Astrocyte of the spinal cord (primary cell): ENCODE data around the gene PAX8.

Experiments used
- DNase-seq: peaks from one replicate; pipeline ENCODE4 v3.0.0; 2011; ENCODE audit warnings: low read depth, low spot score
- H3K4me3 ChIP-seq: 2 replicates; pipeline ENCODE4 v1.5.1; 2011; ENCODE audit warnings: low read depth, mild to moderate bottlenecking, low read length, moderate library complexity
- in situ Hi-C: cut with HindIII; loops from 2 replicates; pipeline ENCODE4 v1.10.0; 2017; ENCODE audit warnings: low sequenced_read_pairs
- TF ChIP-seq, protein P1 (sequence below): IDR thresholded peaks from 2 replicates; pipeline ENCODE4 v1.5.1; 2012; ENCODE audit warnings: low read depth, mild to moderate bottlenecking, low read length, inconsistent platforms

Gene PAX8

DNA sequence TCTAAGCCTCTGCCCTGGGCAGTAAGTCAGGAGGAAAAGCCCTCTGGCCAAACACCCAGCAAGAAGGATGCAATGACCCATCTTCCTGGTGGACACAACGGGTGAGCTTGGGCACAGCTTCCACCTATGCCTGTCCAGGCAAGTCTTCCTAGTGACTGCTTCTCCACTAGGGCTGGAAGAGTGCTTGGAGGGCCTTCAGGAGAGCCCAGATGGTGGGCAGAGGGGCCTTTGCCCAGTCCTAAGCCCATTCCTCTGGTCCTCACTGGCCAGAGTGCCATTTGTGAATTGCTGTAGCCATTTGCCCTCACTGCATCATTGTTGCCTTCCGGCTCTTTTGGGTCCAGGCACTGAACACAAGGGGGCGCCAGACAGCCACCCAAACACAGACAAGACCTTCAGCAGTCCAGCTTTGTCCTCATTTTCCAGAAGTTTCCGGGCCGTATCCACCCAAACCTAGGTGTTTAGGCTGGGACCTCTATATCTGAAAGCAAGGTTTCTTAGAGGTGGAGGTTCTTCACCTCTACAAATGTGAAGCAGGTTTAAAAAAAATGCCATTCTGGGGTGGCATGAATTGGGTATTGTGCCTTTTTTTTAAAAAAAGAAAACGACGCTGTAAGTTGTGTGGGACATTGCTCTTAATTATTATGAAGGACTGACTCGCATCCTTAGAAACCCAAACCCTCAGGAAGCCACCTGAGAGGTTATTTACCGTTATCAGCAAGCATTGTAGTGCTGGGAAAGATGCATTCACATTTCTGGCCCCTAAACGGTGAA, 29.5 kb downstream of the PAX8 start:
- TF ChIP-seq, protein P1, sequence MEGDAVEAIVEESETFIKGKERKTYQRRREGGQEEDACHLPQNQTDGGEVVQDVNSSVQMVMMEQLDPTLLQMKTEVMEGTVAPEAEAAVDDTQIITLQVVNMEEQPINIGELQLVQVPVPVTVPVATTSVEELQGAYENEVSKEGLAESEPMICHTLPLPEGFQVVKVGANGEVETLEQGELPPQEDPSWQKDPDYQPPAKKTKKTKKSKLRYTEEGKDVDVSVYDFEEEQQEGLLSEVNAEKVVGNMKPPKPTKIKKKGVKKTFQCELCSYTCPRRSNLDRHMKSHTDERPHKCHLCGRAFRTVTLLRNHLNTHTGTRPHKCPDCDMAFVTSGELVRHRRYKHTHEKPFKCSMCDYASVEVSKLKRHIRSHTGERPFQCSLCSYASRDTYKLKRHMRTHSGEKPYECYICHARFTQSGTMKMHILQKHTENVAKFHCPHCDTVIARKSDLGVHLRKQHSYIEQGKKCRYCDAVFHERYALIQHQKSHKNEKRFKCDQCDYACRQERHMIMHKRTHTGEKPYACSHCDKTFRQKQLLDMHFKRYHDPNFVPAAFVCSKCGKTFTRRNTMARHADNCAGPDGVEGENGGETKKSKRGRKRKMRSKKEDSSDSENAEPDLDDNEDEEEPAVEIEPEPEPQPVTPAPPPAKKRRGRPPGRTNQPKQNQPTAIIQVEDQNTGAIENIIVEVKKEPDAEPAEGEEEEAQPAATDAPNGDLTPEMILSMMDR: peak; percentile 93
- H3K4me3 ChIP-seq: no peak overlapping the region
- peak; percentile 82 for DNase-seq
- in situ Hi-C loops: no loop called here

DNA sequence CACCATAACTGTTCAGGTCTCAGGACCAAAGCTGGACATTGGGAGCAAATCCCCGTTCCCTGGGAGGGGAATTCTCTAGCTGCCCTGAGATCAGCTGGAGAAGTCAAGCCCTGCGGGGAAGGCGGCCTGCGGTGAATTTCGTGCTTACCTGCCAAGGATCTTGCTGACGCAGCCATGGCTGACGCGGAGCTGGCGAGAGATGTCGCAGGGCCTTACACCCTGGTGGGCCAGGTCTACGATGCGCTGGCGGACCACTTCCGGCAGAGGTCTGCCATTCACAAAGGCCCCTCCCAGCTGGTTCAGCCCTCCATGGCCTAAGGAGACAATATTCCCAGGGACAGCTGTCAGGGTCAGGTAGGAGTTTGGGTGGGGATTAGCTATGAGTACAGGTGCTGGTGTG, 32.1 kb downstream of the PAX8 start:
- TF ChIP-seq, protein P1: no peak
- H3K4me3 ChIP-seq: no peak overlapping the region
- DNase-seq: no peak
- in situ Hi-C loops: no loop called here

DNA sequence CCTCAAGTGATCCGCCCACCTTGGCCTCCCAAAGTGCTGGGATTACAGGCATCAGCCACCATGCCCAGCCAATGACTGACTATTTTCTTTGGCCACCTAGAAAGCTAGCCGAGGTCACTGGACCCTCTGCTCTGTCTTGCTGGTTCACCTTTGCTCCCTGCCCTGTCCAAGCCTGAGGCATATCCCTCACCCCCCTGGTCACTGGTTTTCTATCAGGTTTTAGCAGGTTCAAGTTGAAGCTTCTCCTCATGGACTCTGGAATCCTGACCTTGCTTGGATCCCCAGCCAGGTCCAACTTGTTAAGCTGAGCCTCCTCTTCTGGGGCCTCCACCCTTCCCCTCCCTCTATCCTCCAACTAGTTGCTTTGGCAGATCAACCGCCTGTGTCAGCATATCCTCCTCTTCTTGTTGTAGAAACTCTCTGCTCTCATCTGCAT, 33.4 kb downstream of the PAX8 start:
- in situ Hi-C loops: no loop called here
- H3K4me3 ChIP-seq: no peak overlapping the region
- TF ChIP-seq, protein P1: no peak
- DNase-seq: no peak

DNA sequence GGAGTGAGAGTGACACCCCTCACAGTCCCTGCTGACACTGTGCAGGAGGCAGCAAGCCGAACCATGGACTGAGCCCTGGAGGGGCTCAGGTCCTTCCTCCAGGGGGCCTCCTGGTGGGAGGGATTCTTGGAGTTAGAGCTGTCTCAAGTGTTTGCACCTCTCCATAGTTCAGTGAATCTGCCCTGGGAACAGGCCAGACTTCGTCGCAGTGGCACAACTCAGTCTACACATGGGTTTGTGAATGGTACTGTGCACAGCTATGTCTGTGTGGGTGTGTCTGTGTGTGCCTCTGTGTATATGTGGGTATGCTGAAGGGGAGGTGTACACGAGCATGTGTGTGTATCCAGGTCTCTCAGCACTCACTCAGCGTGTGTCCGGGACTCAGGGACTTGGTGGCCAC, 36.4 kb downstream of the PAX8 start:
- H3K4me3 ChIP-seq: no peak overlapping the region
- in situ Hi-C loops: no loop called here
- no peak for DNase-seq
- TF ChIP-seq, protein P1: no peak

DNA sequence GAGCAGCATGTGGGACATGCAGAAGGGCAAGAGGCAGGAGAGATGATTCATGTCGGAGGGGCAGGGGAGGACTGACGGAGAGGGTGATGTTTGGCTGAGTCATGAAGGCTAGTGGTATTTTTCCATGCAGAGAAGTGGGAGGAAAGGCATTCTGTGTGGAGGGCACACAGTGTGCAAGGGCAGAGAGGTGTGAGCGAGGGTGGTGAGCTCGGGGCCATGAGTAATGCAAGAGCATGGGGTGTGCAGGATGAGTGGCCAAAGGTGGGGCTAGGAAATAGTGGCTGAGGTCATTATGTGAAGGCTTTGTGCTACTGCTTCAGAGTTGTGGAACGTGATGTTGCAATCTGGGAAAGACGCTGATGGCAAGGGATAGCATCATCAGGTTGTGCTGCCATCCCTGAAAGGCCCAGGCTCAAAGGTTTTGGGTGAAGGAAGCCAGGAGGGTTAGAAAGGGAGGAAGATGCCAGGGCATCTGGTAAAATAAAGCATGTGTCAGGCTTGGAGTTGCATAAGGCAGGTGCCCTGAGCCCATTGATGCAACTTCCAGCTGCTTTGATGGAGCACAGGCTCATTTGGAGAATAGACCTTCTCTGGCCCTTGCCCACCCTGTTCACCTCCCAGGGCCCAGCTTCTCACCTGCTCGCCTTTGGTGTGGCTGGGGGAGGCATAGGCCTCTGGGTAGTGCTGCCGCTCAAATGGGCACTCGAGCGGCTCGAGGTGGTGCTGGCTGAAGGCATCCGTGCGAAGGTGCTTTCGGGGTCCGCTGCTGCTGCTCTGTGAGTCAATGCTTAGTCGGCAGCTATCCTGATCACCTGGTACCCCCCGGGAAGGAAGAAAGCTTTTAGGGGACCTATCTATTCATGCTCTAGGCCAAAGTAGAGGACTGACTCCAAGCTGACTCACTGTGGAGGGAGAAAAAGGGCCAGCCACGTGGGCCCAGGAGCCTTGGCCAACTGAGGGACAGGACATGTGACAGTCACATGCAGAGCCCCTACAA, 37.5 kb downstream of the PAX8 start:
- DNase-seq: peak; percentile 98
- H3K4me3 ChIP-seq: no peak overlapping the region
- in situ Hi-C loops: no loop called here
- TF ChIP-seq, protein P1: no peak

DNA sequence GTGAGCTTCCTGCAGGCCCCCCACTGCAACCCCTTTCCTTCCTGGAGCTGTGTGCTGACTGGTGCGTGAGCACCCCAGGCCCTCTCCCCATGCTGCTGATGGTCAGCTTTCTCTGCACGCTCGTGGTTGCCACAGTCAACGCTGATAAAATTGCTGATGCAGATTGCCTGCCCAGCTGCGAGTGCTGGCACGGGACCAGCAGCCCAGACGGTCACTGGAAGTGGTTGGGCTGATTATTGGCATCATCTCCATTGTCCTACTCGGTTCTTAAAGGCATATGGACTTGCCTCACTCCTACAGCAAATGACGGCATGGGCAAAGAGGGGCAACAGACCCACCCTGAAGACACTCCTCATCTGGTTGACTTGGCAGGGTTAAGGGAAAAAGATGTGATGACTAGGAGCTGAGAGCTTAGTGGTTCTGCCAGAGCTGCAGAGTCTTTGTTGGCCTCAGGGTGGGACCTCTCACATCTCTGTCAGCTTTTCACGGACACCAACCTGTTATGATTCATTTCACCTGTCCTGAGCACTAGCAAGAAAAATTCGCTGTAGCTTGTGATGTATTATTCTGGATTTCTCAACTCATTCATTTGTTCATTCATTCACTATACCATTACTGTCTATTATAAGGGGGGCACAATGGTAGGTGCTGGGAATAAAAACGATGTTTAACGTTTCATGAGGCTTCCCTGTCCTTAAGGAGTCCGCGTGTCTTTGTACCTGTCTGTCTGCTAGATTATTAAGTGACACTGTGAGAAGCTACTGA, 38.4 kb downstream of the PAX8 start:
- in situ Hi-C loops: no loop called here
- no peak overlapping the region for H3K4me3 ChIP-seq
- DNase-seq: peak; percentile 95
- TF ChIP-seq, protein P1: no peak
